Body of pancreas (tissue), 4 donors: ENCODE data around the gene MTCL3. TPM values are rescaled to one million over a fixed set of nuclear protein-coding genes. Genes with fewer than 3 reads are reported as not detected.
"Not testable (repeated sequence)": the region's sequence is repeated elsewhere in the genome, so short reads cannot be mapped to it uniquely, and the experiment has no call there.

Source experiments
- ATAC-seq: fragments of 150-250 bp; one replicate; pipeline ENCODE4 v1.9.1; 2016
- DNase-seq, 4 donors: peaks; one replicate each; pipeline ENCODE4 v3.0.0-alpha.2; 2019
- H3K27ac ChIP-seq, 4 donors: fragments of 200-600 bp; sonication (generic); 1 replicate in 3 of 4; 2 replicates in 1 of 4; pipeline versions ENCODE4 v1.5.1 to v1.6.1; 2016 to 2019; ENCODE audit warnings: mild to moderate bottlenecking in 1 of 4, mixed read lengths in 1 of 4, moderate library complexity in 1 of 4
- H3K27me3 ChIP-seq, 2 donors: fragments of 200-600 bp; sonication (generic); one replicate each; pipeline ENCODE4 v1.6.0; 2016; ENCODE audit warnings: mild to moderate bottlenecking in 1 of 2
- H3K36me3 ChIP-seq, 2 donors: fragments of 200-600 bp; sonication (generic); replicated peaks in 1 of 2; 2 replicates each; pipeline ENCODE4 v1.5.1; 2016; ENCODE audit warnings: low read depth in 2 of 2; ENCODE audit not compliant: insufficient read depth in 1 of 2
- H3K4me1 ChIP-seq: fragments of 200-600 bp; sonication (generic); one replicate; pipeline ENCODE4 v1.6.0; 2016
- H3K4me3 ChIP-seq, 2 donors: fragments of 200-600 bp; sonication (generic); 1 replicate in 1 of 2; 2 replicates in 1 of 2; pipeline ENCODE4 v1.5.1; 2016 to 2019
- H3K9me3 ChIP-seq, 3 donors: fragments of 200-600 bp; sonication (generic); 1 replicate in 2 of 3; 2 replicates in 1 of 3; pipeline ENCODE4 v1.5.1; 2016
- POLR2A ChIP-seq, 3 donors: fragments of 450-650 bp; IDR thresholded peaks; one replicate each; pipeline ENCODE4 v1.6.1; 2016; ENCODE audit warnings: antibody characterized with exemption in 3 of 3, mild to moderate bottlenecking in 2 of 3
- WGBS, 2 donors: methylation state at CpG; one replicate each; pipeline ENCODE4 v1.1.5; 2017; 5-methylcytosine and 5-hydroxymethylcytosine counted together
- intact Hi-C: fragments of 100-400 bp; cut with DNase I; formaldehyde crosslinking; loops from one replicate; pipeline ENCODE4 v1.15.1; 2023
- small RNA-seq: library from RNA; depleted of rRNA; stranded (forward); fragments of <200 nt; gene quantifications from one replicate; pipeline ENCODE3, GENCODE V24; 2016
- total RNA-seq, 2 donors: library from RNA; depleted of rRNA; stranded (reverse); fragments of >200 nt; gene quantifications; one replicate each; pipeline ENCODE4 v1.1.0, GENCODE V29; 2016
- TF ChIP-seq, protein P1 (sequence below), 7 experiments: fragments of 450-650 bp in 4 of 7; fragments of 200-600 bp in 3 of 7; sonication (generic) in 3 of 7; IDR thresholded peaks; one replicate each; pipeline ENCODE4 v1.5.1; 2016 to 2019; ENCODE audit warnings: antibody characterized with exemption in 7 of 7

The MTCL3 gene

DNA sequence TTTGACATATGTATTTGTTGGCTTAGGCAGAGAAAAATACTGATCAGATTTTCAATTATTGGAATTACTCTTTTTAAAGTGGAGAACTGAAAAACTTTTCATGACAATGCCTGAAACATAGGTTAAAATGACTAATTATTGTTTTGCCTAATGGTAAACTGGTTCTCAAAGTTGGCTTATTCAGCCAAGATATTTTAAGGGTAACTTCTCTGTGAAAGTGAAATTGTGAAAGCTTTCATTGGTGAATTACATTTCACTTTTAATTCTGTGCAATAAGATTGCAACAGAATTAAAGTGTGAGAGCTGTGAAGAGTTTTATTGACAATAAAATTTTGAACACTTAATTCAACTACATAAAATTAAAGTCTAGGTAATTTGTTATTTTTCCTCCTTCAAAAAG, 84.5 kb downstream of the MTCL3 start:
- Histone ChIP-seq H3K36me3 (no peaks in the 10 kb centered on the region), H3K9me3 (no peaks in the 10 kb centered on the region), H3K27ac (no peak overlapping the region), H3K4me1 (no peaks in the 10 kb centered on the region), H3K27me3 (no peaks in the 10 kb centered on the region), H3K4me3 (no peak overlapping the region)
- no peak for TF ChIP-seq POLR2A (IDR thresholded peaks at IDR 0.05)
- DNase-seq (no peak), ATAC-seq (no peak)
- intact Hi-C loops, result no loop called here

DNA sequence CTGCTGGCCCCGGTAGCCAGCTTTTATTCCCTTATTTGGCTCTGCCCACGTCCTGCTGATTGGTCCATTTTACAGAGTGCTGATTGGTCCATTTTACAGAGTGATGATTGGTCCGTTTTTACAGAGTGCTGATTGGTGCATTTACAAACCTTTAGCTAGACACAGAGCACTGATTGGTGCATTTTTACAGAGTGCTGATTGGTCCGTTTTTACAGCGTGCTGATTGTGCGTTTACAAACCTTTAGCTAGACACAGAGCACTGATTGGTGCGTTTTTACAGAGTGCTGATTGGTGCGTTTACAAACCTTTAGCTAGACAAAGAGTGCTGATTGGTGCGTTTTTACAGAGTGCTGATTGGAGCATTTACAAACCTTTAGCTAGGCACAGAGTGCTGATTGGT, 90.6 kb downstream of the MTCL3 start:
- H3K27ac ChIP-seq, H3K4me1 ChIP-seq, ATAC-seq, H3K9me3 ChIP-seq, intact Hi-C loops, H3K36me3 ChIP-seq, H3K27me3 ChIP-seq, H3K4me3 ChIP-seq, DNase-seq: not testable (repeated sequence)
- 70 to 71% methylated on average over 9 of the region's 9 CpGs for WGBS, 2 donors

DNA sequence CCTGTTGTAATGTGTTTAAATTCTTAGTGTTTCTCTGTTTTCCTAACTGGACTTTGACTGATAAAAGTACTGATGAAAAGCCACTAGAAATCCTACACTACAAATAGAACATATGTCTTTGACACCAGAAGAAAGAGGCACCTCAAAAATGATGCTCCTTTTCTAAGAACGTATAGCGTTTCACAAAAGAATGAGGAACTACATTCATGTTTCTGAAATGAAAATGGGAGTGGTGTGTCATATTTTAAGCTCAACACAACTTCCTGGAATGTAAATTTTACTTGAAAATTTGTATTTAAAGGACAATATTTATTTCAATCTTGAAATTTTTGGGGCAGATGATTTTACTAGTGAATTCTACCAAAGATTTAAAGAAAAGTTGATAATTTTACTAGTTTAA, 95.2 kb downstream of the MTCL3 start:
- intact Hi-C loops, result no loop called here
- TF ChIP-seq, protein P1, sequence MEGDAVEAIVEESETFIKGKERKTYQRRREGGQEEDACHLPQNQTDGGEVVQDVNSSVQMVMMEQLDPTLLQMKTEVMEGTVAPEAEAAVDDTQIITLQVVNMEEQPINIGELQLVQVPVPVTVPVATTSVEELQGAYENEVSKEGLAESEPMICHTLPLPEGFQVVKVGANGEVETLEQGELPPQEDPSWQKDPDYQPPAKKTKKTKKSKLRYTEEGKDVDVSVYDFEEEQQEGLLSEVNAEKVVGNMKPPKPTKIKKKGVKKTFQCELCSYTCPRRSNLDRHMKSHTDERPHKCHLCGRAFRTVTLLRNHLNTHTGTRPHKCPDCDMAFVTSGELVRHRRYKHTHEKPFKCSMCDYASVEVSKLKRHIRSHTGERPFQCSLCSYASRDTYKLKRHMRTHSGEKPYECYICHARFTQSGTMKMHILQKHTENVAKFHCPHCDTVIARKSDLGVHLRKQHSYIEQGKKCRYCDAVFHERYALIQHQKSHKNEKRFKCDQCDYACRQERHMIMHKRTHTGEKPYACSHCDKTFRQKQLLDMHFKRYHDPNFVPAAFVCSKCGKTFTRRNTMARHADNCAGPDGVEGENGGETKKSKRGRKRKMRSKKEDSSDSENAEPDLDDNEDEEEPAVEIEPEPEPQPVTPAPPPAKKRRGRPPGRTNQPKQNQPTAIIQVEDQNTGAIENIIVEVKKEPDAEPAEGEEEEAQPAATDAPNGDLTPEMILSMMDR (IDR thresholded peaks at IDR 0.05), result no peak
- no peak for TF ChIP-seq POLR2A (IDR thresholded peaks at IDR 0.05)
- H3K36me3 ChIP-seq, result no peaks in the 10 kb centered on the region
- WGBS, 2 donors, result 51 to 74% methylated on average over 2 of the region's 2 CpGs
- ATAC-seq (no peak), DNase-seq (no peak)
- H3K27ac ChIP-seq, result no peak overlapping the region
- H3K4me3 ChIP-seq, result no peak overlapping the region
- no peaks in the 10 kb centered on the region for H3K27me3 ChIP-seq
- no peaks in the 10 kb centered on the region for H3K4me1 ChIP-seq
- H3K9me3 ChIP-seq, result no peaks in the 10 kb centered on the region

Small RNAs within 50 kb of the gene (small RNA-seq; reads per million reads assigned to genes)
- gene KIAA0408, result not detected

Other genes starting within 250 kb of the MTCL3 start
- gene ECHDC1, start 175.7 kb downstream of the MTCL3 start, total RNA-seq, result 10 to 100 TPM; 27.4 to 35.5 TPM
- 1 to 10 TPM; 1.3 TPM for gene KIAA0408, start 59.9 kb downstream of the MTCL3 start, total RNA-seq
- not detected for gene C6orf58, start 57.8 kb upstream of the MTCL3 start, total RNA-seq